Fibroblast of the aortic adventitia (primary cell): Measurements from ENCODE around the gene AMIGO2. TPM values are rescaled to one million over a fixed set of nuclear protein-coding genes. Genes with fewer than 3 reads are reported as not detected.

Source experiments
- DNase-seq: peaks from one replicate; pipeline ENCODE4 v3.0.0-alpha.2; 2010; ENCODE audit warnings: low read depth
- H3K4me3 ChIP-seq: 2 replicates; pipeline ENCODE4 v1.5.1; 2011; ENCODE audit warnings: low read depth, mild to moderate bottlenecking, control low read depth, low read length, moderate library complexity
- total RNA-seq: library from RNA; depleted of rRNA; stranded (reverse); fragments of >200 nt; gene quantifications from 2 replicates; pipeline ENCODE4 v1.2.3, GENCODE V29; 2012; ENCODE audit warnings: low replicate concordance
- TF ChIP-seq, protein P1 (sequence below): IDR thresholded peaks from 2 replicates; pipeline ENCODE4 v1.5.1; 2011; ENCODE audit warnings: mild to moderate bottlenecking, low read length, control low read depth, inconsistent platforms; ENCODE audit not compliant: insufficient read depth

The AMIGO2 gene
- total RNA-seq, 1 donor, result 3.7 TPM

- DNase-seq, result no peak
- TF ChIP-seq, protein P1, sequence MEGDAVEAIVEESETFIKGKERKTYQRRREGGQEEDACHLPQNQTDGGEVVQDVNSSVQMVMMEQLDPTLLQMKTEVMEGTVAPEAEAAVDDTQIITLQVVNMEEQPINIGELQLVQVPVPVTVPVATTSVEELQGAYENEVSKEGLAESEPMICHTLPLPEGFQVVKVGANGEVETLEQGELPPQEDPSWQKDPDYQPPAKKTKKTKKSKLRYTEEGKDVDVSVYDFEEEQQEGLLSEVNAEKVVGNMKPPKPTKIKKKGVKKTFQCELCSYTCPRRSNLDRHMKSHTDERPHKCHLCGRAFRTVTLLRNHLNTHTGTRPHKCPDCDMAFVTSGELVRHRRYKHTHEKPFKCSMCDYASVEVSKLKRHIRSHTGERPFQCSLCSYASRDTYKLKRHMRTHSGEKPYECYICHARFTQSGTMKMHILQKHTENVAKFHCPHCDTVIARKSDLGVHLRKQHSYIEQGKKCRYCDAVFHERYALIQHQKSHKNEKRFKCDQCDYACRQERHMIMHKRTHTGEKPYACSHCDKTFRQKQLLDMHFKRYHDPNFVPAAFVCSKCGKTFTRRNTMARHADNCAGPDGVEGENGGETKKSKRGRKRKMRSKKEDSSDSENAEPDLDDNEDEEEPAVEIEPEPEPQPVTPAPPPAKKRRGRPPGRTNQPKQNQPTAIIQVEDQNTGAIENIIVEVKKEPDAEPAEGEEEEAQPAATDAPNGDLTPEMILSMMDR, result no peak
These were observed 41.5 kb downstream of the AMIGO2 start for GRCh38 chr12:47038270-47038748.

DNA sequence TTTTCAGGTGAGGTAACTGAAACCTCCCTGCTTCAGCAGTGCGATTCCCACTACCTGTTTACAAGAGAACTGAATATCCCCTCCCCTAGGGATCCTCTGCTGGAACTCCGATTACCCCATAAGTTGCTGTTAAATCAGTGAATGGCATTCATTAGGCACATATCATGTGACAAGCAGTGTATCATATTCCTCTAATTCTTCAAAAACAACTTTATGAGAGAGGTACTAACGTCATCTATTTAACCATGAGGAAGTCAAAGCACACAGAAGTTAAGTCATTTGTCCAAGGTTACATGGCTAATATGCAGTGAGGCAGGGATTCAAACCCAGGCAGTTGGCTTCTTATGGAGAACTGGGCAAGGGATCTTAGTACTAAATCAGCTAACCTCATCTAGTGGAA lies 44.3 kb downstream of the AMIGO2 start:
- TF ChIP-seq, protein P1, result no peak
- DNase-seq, result no peak
- no peak overlapping the region for H3K4me3 ChIP-seq

More at GRCh38 chr12:47038270-47038748, 41.5 kb downstream of the AMIGO2 start:
- H3K4me3 ChIP-seq, result no peak overlapping the region

GRCh38 chr12:47034661-47035060 lies 45.1 kb downstream of the AMIGO2 start:
- TF ChIP-seq, protein P1, result no peak
- H3K4me3 ChIP-seq, result no peak overlapping the region
- peak; percentile 67 for DNase-seq

- DNase-seq, result no peak
- no peak overlapping the region for H3K4me3 ChIP-seq
- TF ChIP-seq, protein P1, result no peak
These were observed 45.8 kb downstream of the AMIGO2 start for GRCh38 chr12:47033789-47034555.

GRCh38 chr12:47033081-47033480 lies 46.7 kb downstream of the AMIGO2 start:
- no peak overlapping the region for H3K4me3 ChIP-seq
- peak; percentile 40 for DNase-seq
- TF ChIP-seq, protein P1, result no peak

GRCh38 chr12:47032644-47033043 lies 47.1 kb downstream of the AMIGO2 start:
- DNase-seq, result peak; percentile 87
- no peak overlapping the region for H3K4me3 ChIP-seq
- TF ChIP-seq, protein P1, result peak; percentile 46
